Astrocyte of the spinal cord (primary cell): Measurements from ENCODE around the gene ANO10.
A peak's percentile ranks its signal among the peaks of the same experiment; 100 is the strongest.

Experiments
- DNase-seq: peaks from one replicate; pipeline ENCODE4 v3.0.0; 2011; ENCODE audit warnings: low read depth, low spot score
- H3K4me3 ChIP-seq: 2 replicates; pipeline ENCODE4 v1.5.1; 2011; ENCODE audit warnings: low read depth, mild to moderate bottlenecking, low read length, moderate library complexity
- CTCF ChIP-seq: IDR thresholded peaks from 2 replicates; pipeline ENCODE4 v1.5.1; 2012; ENCODE audit warnings: low read depth, mild to moderate bottlenecking, low read length, inconsistent platforms
- in situ Hi-C: cut with HindIII; loops from 2 replicates; pipeline ENCODE4 v1.10.0; 2017; ENCODE audit warnings: low sequenced_read_pairs

ANO10 gene

GRCh38 chr3:43638594-43639447, 17.0 kb upstream of the ANO10 start:
- no peak for DNase-seq
- peak; percentile 7 for TF ChIP-seq CTCF
- in situ Hi-C loops, result no loop called here
- H3K4me3 ChIP-seq, result no peak overlapping the region

- in situ Hi-C loops, result no loop called here
- DNase-seq, result no peak
- no peak for TF ChIP-seq CTCF
- no peak overlapping the region for H3K4me3 ChIP-seq
Observed at GRCh38 chr3:43637702-43638101, 15.9 kb upstream of the ANO10 start.

GRCh38 chr3:43632986-43633385, 11.2 kb upstream of the ANO10 start:
- no peak overlapping the region for H3K4me3 ChIP-seq
- DNase-seq, result no peak
- TF ChIP-seq CTCF, result no peak
- in situ Hi-C loops, result no loop called here

- no peak for TF ChIP-seq CTCF
- H3K4me3 ChIP-seq, result no peak overlapping the region
- in situ Hi-C loops, result no loop called here
- peak; percentile 85 for DNase-seq
Observed at GRCh38 chr3:43632269-43632733, 10.5 kb upstream of the ANO10 start.

- no peak for TF ChIP-seq CTCF
- DNase-seq, result no peak
- no peak overlapping the region for H3K4me3 ChIP-seq
- in situ Hi-C loops, result no loop called here
Observed at GRCh38 chr3:43629741-43630140, 7.9 kb upstream of the ANO10 start.

GRCh38 chr3:43629257-43629656, 7.4 kb upstream of the ANO10 start:
- no peak overlapping the region for H3K4me3 ChIP-seq
- TF ChIP-seq CTCF, result no peak
- in situ Hi-C loops, result no loop called here
- no peak for DNase-seq
